Neural cell (in vitro differentiated cells): ENCODE data around the gene TPSD1. TPM values are rescaled to one million over a fixed set of nuclear protein-coding genes. Genes with fewer than 3 reads are reported as not detected.

Source experiments
- H2AFZ ChIP-seq: fragments of 200-600, 300-800 bp; sonication (generic), shearing (Covaris generic); 2 replicates; pipeline ENCODE4 v1.6.0; 2014; ENCODE audit warnings: low read depth, mild to moderate bottlenecking, antibody characterized with exemption, low read length, moderate library complexity
- H3F3A ChIP-seq: fragments of 200-600 bp; shearing (Covaris generic); 2 replicates; pipeline ENCODE4 v1.6.1; 2016; ENCODE audit warnings: mild to moderate bottlenecking, moderate library complexity, mixed read lengths, antibody characterized with exemption, low read length; ENCODE audit not compliant: insufficient read depth, poor library complexity, severe bottlenecking
- H3K27ac ChIP-seq: fragments of 200-600, 300-800 bp; sonication (generic), shearing (Covaris generic); 2 replicates; pipeline ENCODE4 v1.5.1; 2014; ENCODE audit warnings: mild to moderate bottlenecking, low read length, moderate library complexity
- H3K27me3 ChIP-seq: fragments of 300-800, 200-600 bp; sonication (generic), shearing (Covaris generic); 2 replicates; pipeline ENCODE4 v1.6.0; 2014; ENCODE audit warnings: mild to moderate bottlenecking, low read depth, low read length, moderate library complexity; ENCODE audit not compliant: insufficient read depth
- H3K36me3 ChIP-seq: fragments of 300-800, 200-600 bp; sonication (generic), shearing (Covaris generic); 2 replicates; pipeline ENCODE4 v1.5.1; 2014; ENCODE audit warnings: mild to moderate bottlenecking, antibody characterized with exemption, low read length, moderate library complexity; ENCODE audit not compliant: insufficient read depth
- H3K4me2 ChIP-seq: fragments of 300-800, 200-600 bp; sonication (generic), shearing (Covaris generic); 2 replicates; pipeline ENCODE4 v1.6.0; 2014; ENCODE audit warnings: mild to moderate bottlenecking, low read length
- H3K4me3 ChIP-seq: fragments of 300-800, 200-600 bp; sonication (generic), shearing (Covaris generic); 2 replicates; pipeline ENCODE4 v1.5.1; 2014; ENCODE audit warnings: mild to moderate bottlenecking, low read length, moderate library complexity
- H3K79me2 ChIP-seq: fragments of 200-600 bp; shearing (Covaris generic); replicated peaks from 2 replicates; pipeline ENCODE4 v1.6.0; 2014; ENCODE audit warnings: mild to moderate bottlenecking, low read length, moderate library complexity; ENCODE audit not compliant: insufficient read depth
- H3K9ac ChIP-seq: fragments of 300-800, 200-600 bp; sonication (generic), shearing (Covaris generic); 2 replicates; pipeline ENCODE4 v1.6.1; 2016; ENCODE audit warnings: mild to moderate bottlenecking, low read length, mixed read lengths
- H3K9me2 ChIP-seq: fragments of 200-600 bp; shearing (Covaris generic); 2 replicates; pipeline ENCODE4 v1.6.1; 2016; ENCODE audit warnings: mild to moderate bottlenecking, low read length, mixed read lengths; ENCODE audit not compliant: insufficient read depth
- H3K9me3 ChIP-seq: fragments of 200-600, 300-800 bp; sonication (generic), shearing (Covaris generic); 2 replicates; pipeline ENCODE4 v1.6.1; 2016; ENCODE audit warnings: mild to moderate bottlenecking, mixed run types, low read length, moderate library complexity, mixed read lengths
- H4K20me1 ChIP-seq: fragments of 200-600 bp; shearing (Covaris generic); 2 replicates; pipeline ENCODE4 v1.6.1; 2016; ENCODE audit warnings: mild to moderate bottlenecking, mixed run types; ENCODE audit not compliant: insufficient read depth
- CTCF ChIP-seq: fragments of 450-650 bp; IDR thresholded peaks from 2 replicates; pipeline ENCODE4 v1.5.1; 2014; ENCODE audit warnings: antibody characterized with exemption, mild to moderate bottlenecking, moderate library complexity; ENCODE audit not compliant: poor library complexity, severe bottlenecking
- EP300 ChIP-seq: fragments of 450-650 bp; conservative IDR thresholded peaks from 2 replicates; pipeline ENCODE4 v1.6.1; 2014; ENCODE audit warnings: antibody characterized with exemption, mild to moderate bottlenecking, moderate library complexity; ENCODE audit not compliant: poor library complexity, severe bottlenecking
- EZH2 ChIP-seq: fragments of 200-600, 300-800 bp; shearing (Covaris generic), sonication (generic); IDR thresholded peaks from 2 replicates; pipeline ENCODE4 v1.6.1; 2014; ENCODE audit warnings: antibody characterized with exemption, low read length, borderline replicate concordance, mild to moderate bottlenecking; ENCODE audit not compliant: insufficient read depth, poor library complexity, severe bottlenecking
- MXI1 ChIP-seq: fragments of 450-650 bp; conservative IDR thresholded peaks from 2 replicates; pipeline ENCODE4 v1.6.1; 2014; ENCODE audit warnings: antibody characterized with exemption, mild to moderate bottlenecking; ENCODE audit not compliant: poor library complexity, severe bottlenecking
- POLR2AphosphoS5 ChIP-seq: IDR thresholded peaks from 2 replicates; pipeline ENCODE4 v1.6.1; 2012
- RAD21 ChIP-seq: fragments of 450-650 bp; conservative IDR thresholded peaks from 2 replicates; pipeline ENCODE4 v1.6.1; 2014; ENCODE audit warnings: antibody characterized with exemption, mild to moderate bottlenecking, moderate library complexity
- REST ChIP-seq: IDR thresholded peaks from 2 replicates; pipeline ENCODE4 v1.6.1; 2012; ENCODE audit warnings: borderline replicate concordance
- SMC3 ChIP-seq: fragments of 450-650 bp; conservative IDR thresholded peaks from 2 replicates; pipeline ENCODE4 v1.6.1; 2014; ENCODE audit warnings: antibody characterized with exemption, mild to moderate bottlenecking, moderate library complexity; ENCODE audit not compliant: poor library complexity
- TAF1 ChIP-seq: IDR thresholded peaks from 2 replicates; pipeline ENCODE4 v1.6.1; 2012; ENCODE audit warnings: low read depth
- polyA plus RNA-seq: library from polyadenylated mRNA; depleted of rRNA; stranded (reverse); fragments of >200 nt; gene quantifications from 2 replicates; pipeline ENCODE4 v1.2.3, GENCODE V29; 2014

The TPSD1 gene
- polyA plus RNA-seq, 1 donor from 2014 or later: not detected

GRCh38 chr16:1305823-1306222 lies 50.0 kb downstream of the TPSD1 start:
- no peak overlapping the region for H3K4me3 ChIP-seq
- H3K9me3 ChIP-seq: no peaks in the 10 kb centered on the region
- no peak for TF ChIP-seq POLR2AphosphoS5
- no peak for TF ChIP-seq SMC3
- TF ChIP-seq RAD21: no peak
- no peak for TF ChIP-seq TAF1
- no peak for TF ChIP-seq CTCF
- TF ChIP-seq MXI1: no peak
- no peak for TF ChIP-seq EZH2
- TF ChIP-seq REST: no peak
- no peak for TF ChIP-seq EP300
- no peak overlapping the region for H2AFZ ChIP-seq
- H3K36me3 ChIP-seq: no peaks in the 10 kb centered on the region
- H3K4me2 ChIP-seq: no peak overlapping the region
- H3K27ac ChIP-seq: no peak overlapping the region
- no peaks in the 10 kb centered on the region for H3K27me3 ChIP-seq
- no peak overlapping the region for H3K9ac ChIP-seq
- H3F3A ChIP-seq: no peaks in the 10 kb centered on the region
- peaks cover 10% of the 10 kb centered on the region for H3K79me2 ChIP-seq
- H4K20me1 ChIP-seq: peaks cover 8% of the 10 kb centered on the region
- H3K9me2 ChIP-seq: no peaks in the 10 kb centered on the region

- Histone ChIP-seq H3F3A (no peaks in the 10 kb centered on the region), H4K20me1 (peaks cover 13% of the 10 kb centered on the region), H3K4me2 (no peak overlapping the region), H3K79me2 (peaks cover 15% of the 10 kb centered on the region), H3K9ac (no peak overlapping the region), H3K4me3 (no peak overlapping the region), H2AFZ (no peak overlapping the region), H3K27ac (no peak overlapping the region), H3K9me2 (no peaks in the 10 kb centered on the region), H3K9me3 (no peaks in the 10 kb centered on the region), H3K36me3 (no peaks in the 10 kb centered on the region), H3K27me3 (no peaks in the 10 kb centered on the region)
- TF ChIP-seq SMC3: no peak
- TF ChIP-seq CTCF: no peak
- no peak for TF ChIP-seq MXI1
- TF ChIP-seq EZH2: no peak
- TF ChIP-seq RAD21: no peak
Measured at GRCh38 chr16:1306334-1306733, 50.5 kb downstream of the TPSD1 start.
